ENCODE results near the gene MAFF. TPM values are rescaled to one million over a fixed set of nuclear protein-coding genes. Genes with fewer than 3 reads are reported as not detected.

MAFF gene
- total RNA-seq, 1 experiment from 2014 or later, result 6.4 TPM

GRCh38 chr22:38180841-38181452, 20.8 kb upstream of the MAFF start:
- H3K4me3 ChIP-seq (ENCODE audit: low read depth in 2 of 2, low read length in 2 of 2), result peak overlapping the region; percentile 48 to 59
- no peaks in the 10 kb centered on the region for H3K9me3 ChIP-seq (ENCODE audit: control insufficient read depth, insufficient read depth, low read depth, low read length)
- in situ Hi-C loops (cut with HindIII; ENCODE audit: low pct_unique_long_range_greater_than_20kb, low sequenced_read_pairs), result no loop called here
- no TSS peak for BruUV-seq (replicated peaks)
- peak overlapping the region; percentile 96 for H3K27ac ChIP-seq (ENCODE audit: low read length)
- TF ChIP-seq TCF7L2 (IDR thresholded peaks at IDR 0.05; ENCODE audit: low read depth, low read length), result no peak
- TF ChIP-seq CTCF (IDR thresholded peaks at IDR 0.05), result no peak
- TF ChIP-seq REST (IDR thresholded peaks at IDR 0.05; ENCODE audit: insufficient read depth in 1 of 2, low read depth in 2 of 2, low read length in 1 of 2), result no peak
- TF ChIP-seq SIN3A (IDR thresholded peaks at IDR 0.05; ENCODE audit: borderline replicate concordance, insufficient read depth, low read depth, low read length), result no peak
- no peak for TF ChIP-seq POLR2AphosphoS5 (IDR thresholded peaks at IDR 0.05; ENCODE audit: low read depth, low read length)
- intact Hi-C loops (cut with micrococcal nuclease; ENCODE audit: unreplicated experiment), result no loop called here
- H3K36me3 ChIP-seq (ENCODE audit: control insufficient read depth, insufficient read depth, low read length), result no peaks in the 10 kb centered on the region
- CTCF ChIA-PET, result no interaction called here
- no peaks in the 10 kb centered on the region for H3K27me3 ChIP-seq (ENCODE audit: control insufficient read depth, insufficient read depth, low read length)
- ATAC-seq (no peak), DNase-seq (ENCODE audit: low read depth, low spot score) (no peak)
- peaks cover 45% of the 10 kb centered on the region for H3K4me1 ChIP-seq (ENCODE audit: control insufficient read depth, insufficient read depth, low read length)
- POLR2A ChIA-PET, result no interaction called here

- DNase-seq (ENCODE audit: low read depth, low spot score) (peak; percentile 86), ATAC-seq (peak; percentile 91)
- BruUV-seq (replicated peaks), result no TSS peak
- in situ Hi-C loops (cut with HindIII; ENCODE audit: low pct_unique_long_range_greater_than_20kb, low sequenced_read_pairs) (no loop called here), intact Hi-C loops (cut with micrococcal nuclease; ENCODE audit: unreplicated experiment) (no loop called here)
- H3K27me3 ChIP-seq (ENCODE audit: control insufficient read depth, insufficient read depth, low read length), result no peaks in the 10 kb centered on the region
- H3K4me3 ChIP-seq (ENCODE audit: low read depth in 2 of 2, low read length in 2 of 2), result peak within 1 kb of the TSS; percentile 48 to 59
- ChIA-PET CTCF (no interaction called here), POLR2A (no interaction called here)
- peak within 1 kb of the TSS; percentile 96 for H3K27ac ChIP-seq (ENCODE audit: low read length)
- no peaks in the 10 kb centered on the region for H3K9me3 ChIP-seq (ENCODE audit: control insufficient read depth, insufficient read depth, low read depth, low read length)
- H3K36me3 ChIP-seq (ENCODE audit: control insufficient read depth, insufficient read depth, low read length), result no peaks in the 10 kb centered on the region
- TF ChIP-seq TCF7L2 (IDR thresholded peaks at IDR 0.05; ENCODE audit: low read depth, low read length) (no peak), SIN3A (IDR thresholded peaks at IDR 0.05; ENCODE audit: borderline replicate concordance, insufficient read depth, low read depth, low read length) (peak; percentile 49; the same call in 1 of the 2 replicates), POLR2AphosphoS5 (IDR thresholded peaks at IDR 0.05; ENCODE audit: low read depth, low read length) (0 out of 2 replicates have a peak, but pooled peaks have one; percentile 15)
- H3K4me1 ChIP-seq (ENCODE audit: control insufficient read depth, insufficient read depth, low read length), result peaks cover 45% of the 10 kb centered on the region
Measured at GRCh38 chr22:38181453-38182200, 20.2 kb upstream of the MAFF start, which contains the start of gene PLA2G6. PLA2G6 (minus strand) TSS chr22:38181830; CDS start chr22:38169426, 12,404 bp downstream.

Measured in Panc1 (cell line).